HG02642 (cell line): Measurements from ENCODE around the gene NDUFA11.

Experiments used
- ATAC-seq: cut with Tn5 transposase; IDR thresholded peaks from one replicate; pipeline ENCODE4 v1.9.1; 2021; ENCODE audit warnings: mild to moderate bottlenecking; ENCODE audit not compliant: unreplicated experiment, poor library complexity

Gene NDUFA11

GRCh38 chr19:5903624-5904351 lies at the start of gene NDUFA11:
TSS of gene NDUFA11 (minus strand) at chr19:5903790. CDS start at chr19:5903708, 82 bp downstream.
- ATAC-seq: peak; percentile 45

DNA sequence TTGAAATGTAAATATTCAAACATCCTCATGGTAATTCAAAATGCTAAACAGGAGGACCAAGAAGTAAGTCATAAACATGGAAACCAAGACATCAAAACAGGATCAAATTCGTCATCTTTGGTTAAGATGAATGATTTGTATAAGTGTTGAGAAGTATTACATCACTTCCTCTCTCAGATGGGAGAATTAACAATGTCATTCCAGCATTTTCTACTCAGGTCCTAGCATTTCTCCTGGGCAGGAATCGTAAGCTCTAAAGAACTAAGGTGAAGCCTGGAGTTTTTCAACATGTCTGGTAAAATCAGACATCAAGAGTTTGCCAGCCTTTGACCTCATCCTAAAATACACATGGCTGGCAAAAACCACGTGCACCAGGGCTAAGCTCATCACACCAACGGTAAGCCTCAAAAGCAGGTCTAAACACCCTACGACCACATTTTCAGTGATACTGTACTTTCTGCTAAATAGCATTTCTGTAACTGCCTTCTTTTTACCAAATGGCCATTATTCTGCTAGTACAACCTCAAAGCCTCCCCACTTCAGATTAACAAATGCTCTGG lies 49.5 kb upstream of the NDUFA11 start:
- no peak for ATAC-seq

DNA sequence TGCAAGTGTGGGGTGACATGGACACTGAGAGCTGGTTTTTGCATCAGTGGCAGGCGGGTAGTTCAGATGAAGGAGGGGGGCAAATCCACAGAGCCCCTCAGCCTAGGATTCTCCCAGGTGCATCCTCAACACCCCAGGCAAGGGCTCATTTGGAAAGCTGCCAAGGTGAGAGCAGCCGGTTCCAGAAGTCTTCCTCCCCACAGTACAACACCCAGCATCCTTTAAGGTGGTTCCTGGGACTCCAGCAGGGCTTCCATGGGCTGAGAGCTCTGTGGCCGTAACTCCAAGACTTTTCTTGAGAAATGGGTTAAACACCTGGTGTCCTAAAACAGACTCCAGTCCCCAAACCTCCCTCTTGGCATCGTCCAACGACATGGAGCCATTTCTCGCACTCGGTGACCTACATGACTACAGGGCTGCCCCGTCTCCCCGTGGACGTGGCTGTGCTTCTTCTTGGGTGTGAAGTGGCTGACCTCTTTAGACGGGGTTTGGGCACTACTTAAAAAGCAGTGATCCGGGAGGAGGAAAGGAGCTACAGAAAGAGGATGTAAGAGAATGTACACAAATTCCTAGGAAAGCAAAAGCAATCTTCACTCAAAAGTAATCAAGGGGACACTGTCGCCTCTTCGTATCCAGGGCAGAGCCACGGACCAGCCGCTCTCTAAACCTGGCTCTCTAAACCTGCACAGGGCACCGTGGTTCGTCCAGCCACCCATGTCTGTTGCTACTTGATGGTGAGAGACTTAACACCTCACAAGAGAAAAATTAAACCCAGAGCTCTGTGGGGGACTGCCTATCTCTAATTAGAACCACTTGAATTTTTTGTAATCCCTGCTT lies 48.8 kb upstream of the NDUFA11 start:
- ATAC-seq: no peak

- ATAC-seq: no peak
These were observed 47.8 kb upstream of the NDUFA11 start for GRCh38 chr19:5951338-5951861.

- no peak for ATAC-seq
These were observed 47.2 kb upstream of the NDUFA11 start for GRCh38 chr19:5950741-5951140.

- no peak for ATAC-seq
These were observed 46.3 kb upstream of the NDUFA11 start for GRCh38 chr19:5949792-5950305.

GRCh38 chr19:5948752-5949564 lies 45.4 kb upstream of the NDUFA11 start:
- no peak for ATAC-seq

- no peak for ATAC-seq
These were observed 43.8 kb upstream of the NDUFA11 start for GRCh38 chr19:5947435-5947834.

DNA sequence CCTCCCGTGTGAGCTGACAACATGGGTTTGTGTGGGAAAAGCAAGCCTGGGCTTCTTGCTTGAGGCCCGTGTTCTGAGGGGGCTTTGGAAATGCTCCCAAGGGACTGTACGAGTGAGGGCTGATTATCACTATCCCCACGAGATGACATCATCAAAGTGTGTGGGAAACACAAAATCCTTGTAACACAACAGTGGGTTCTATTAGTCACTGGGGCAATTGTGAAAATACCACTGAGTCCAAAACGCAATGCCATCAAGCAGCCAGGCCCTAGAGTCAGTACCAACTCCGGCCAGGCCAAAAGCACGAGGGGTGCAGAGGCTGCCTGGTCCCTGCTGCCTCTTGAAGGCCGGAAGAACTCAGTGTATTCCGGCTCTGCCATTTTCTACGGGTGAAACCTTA lies 40.0 kb upstream of the NDUFA11 start:
- ATAC-seq: no peak

DNA sequence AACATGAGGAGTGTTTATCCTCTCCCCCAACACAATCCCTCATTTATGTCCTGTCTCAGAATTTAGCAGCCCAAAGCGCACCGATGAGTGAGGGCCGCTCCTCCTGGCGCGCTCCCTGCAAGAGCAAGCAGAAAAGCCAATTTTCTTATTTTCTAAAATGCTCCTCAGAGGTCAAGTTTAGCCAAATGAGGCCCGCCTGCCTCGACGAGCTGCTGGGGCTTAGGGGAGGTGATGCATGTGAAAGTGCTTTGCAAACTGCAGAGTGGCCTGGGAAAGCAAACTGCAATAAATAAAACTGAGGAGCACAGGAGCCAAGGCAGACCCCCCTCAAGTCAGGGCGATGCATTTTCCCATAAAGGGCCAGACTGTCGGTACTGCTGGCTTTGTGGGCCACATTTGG lies 39.5 kb upstream of the NDUFA11 start:
- no peak for ATAC-seq

- no peak for ATAC-seq
These were observed 38.1 kb upstream of the NDUFA11 start for GRCh38 chr19:5941673-5942072.

DNA sequence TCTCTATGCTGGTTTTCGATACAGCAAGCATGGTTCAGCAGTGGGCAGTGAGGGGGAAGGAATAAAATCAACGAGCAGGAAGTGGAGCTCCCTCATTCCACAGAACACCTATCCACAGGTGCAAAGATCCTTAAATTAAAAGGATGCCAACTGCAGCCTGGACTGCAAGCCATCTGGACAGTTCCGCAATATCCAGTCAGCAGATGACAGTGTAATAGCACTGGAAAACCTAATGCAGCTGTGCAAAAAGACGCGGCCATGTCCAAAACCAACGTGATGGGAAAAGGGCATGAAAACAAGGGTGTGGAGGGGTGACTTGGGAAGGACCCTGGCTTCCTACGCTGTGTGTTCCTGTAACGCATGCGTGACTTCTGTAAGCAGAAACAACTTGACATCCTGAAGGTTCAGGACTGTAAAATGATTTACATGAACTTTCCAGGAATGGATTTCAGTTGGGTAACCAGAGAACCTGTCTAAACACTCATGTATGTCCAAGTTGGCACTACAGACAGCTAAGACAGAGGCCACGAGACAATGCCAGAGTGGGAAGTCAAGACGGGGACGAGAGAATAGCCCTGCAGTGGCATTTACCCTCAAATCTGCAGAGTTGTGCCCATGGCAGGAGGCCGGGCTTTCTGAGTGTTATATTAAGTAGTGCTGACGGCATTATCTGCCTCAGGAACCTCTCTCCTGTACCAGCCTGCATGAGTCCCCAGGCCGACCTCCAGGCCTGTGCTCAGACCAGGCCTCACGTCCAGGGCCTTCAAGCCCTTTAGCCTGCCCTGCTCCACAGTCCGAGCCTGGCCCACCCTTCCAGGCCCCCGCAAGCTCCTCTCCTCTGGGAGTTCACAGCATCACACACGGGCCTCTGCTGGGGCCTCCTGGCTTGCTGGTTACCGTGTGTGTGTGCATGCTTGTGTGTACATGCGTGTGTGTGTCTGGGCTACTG lies 36.9 kb upstream of the NDUFA11 start:
- no peak for ATAC-seq

DNA sequence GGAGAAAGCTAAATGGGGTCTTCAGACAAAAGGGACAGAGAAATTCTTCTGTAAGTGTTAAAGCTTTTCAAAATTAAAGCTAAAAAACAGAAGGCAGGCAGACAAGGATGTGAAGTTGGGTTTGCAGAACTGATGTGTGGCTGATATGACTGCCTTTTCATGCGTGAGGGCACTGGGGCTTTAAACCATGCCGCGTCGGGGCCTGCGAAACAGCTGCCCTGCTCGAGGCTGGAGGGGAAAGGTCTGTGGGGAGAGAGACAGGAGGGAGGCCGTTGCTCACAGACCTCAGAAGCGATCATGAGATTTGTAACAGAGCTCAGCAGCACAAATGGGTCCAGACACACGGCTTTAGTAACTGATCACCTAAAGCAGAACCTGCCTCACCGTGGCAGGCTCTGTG lies 34.0 kb upstream of the NDUFA11 start:
- no peak for ATAC-seq

DNA sequence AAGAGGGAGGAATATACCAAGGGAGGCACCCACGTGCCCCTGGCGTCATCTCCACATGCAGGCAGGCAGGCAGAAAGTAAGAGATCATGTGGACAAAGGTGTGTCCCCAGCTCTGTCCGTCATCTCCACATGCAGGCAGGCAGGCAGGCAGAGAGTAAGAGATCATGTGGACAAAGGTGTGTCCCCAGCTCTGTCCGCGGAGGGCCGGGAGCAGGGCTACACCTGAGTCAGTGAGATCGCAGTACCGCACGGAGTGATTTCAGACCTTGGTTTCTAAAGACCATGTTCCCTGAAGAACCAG lies 32.7 kb upstream of the NDUFA11 start:
- no peak for ATAC-seq

GRCh38 chr19:5935473-5936291 lies 32.1 kb upstream of the NDUFA11 start:
- no peak for ATAC-seq

DNA sequence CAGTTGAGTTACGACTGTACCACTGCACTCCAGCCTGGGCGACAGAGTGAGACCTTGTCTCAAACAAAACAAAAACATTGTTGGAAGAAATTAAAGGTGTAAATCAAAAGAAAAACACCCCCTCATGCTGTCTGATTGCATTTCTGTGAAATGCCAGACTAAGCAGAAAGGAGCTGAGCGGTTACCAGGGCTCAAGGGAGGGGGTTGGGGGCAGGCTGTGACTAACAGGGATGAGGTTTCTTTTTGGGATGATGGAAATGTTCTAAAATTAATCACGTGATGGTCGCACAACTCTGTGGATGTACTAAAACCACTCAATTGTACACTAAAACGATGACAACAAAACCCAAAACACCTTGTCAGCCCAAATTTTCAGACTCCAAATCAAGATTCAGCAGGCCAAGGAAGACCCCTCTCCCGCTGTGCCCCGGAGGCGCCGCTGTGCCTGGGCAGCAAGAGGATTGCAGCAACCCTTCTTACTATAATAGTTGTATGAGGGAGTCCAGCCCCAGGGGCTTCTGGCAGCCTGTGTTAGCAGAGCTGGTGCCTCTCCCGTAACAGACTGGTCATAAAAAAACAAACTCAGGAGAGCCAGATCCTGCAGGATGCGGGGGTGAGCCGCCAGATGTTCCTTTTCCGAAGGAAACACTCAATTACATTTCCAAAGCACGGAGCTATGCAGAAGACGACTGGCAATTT lies 31.3 kb upstream of the NDUFA11 start:
- ATAC-seq: no peak

GRCh38 chr19:5934069-5934401 lies 30.4 kb upstream of the NDUFA11 start:
- no peak for ATAC-seq
